GM23338 (cell line): Measurements from ENCODE around the gene LRRD1. TPM values are rescaled to one million over a fixed set of nuclear protein-coding genes. Genes with fewer than 3 reads are reported as not detected.

Experiments
- ATAC-seq: fragments of 200-7000 bp; cut with Tn5 transposase; 3 replicates; pipeline ENCODE4 v1.9.1; 2020
- DNase-seq: peaks from one replicate; pipeline ENCODE4 v3.0.0-alpha.2; 2015; ENCODE audit warnings: low spot score
- H2AFZ ChIP-seq: fragments of 200-600 bp; sonication (generic); 2 replicates; pipeline ENCODE4 v1.8.0; 2016; ENCODE audit warnings: antibody characterized with exemption, mild to moderate bottlenecking, moderate library complexity
- H3F3A ChIP-seq: fragments of 200-600 bp; sonication (generic); replicated peaks from 2 replicates; pipeline ENCODE4 v1.8.0; 2017; ENCODE audit warnings: antibody characterized with exemption, mixed run types, low read depth
- H3K27ac ChIP-seq: fragments of 200-600 bp; sonication (generic); 2 replicates; pipeline ENCODE4 v1.6.1; 2016; ENCODE audit warnings: low read depth
- H3K27me3 ChIP-seq: fragments of 200-600 bp; sonication (generic); 2 replicates; pipeline ENCODE4 v1.8.0; 2016; ENCODE audit warnings: mild to moderate bottlenecking, mixed run types, moderate library complexity; ENCODE audit not compliant: insufficient read depth
- H3K36me3 ChIP-seq: fragments of 200-600 bp; sonication (generic); 2 replicates; pipeline ENCODE4 v1.8.0; 2016; ENCODE audit warnings: mild to moderate bottlenecking; ENCODE audit not compliant: insufficient read depth
- H3K4me1 ChIP-seq: fragments of 200-600 bp; sonication (generic); 2 replicates; pipeline ENCODE4 v1.8.0; 2016; ENCODE audit warnings: mild to moderate bottlenecking, moderate library complexity; ENCODE audit not compliant: insufficient read depth
- H3K4me2 ChIP-seq: fragments of 200-600 bp; sonication (generic); 2 replicates; pipeline ENCODE4 v1.7.1; 2017; ENCODE audit warnings: mixed run types
- H3K4me3 ChIP-seq: fragments of 200-600 bp; sonication (generic); 2 replicates; pipeline ENCODE4 v1.6.1; 2016; ENCODE audit warnings: mixed run types
- H3K79me2 ChIP-seq: fragments of 200-600 bp; sonication (generic); replicated peaks from 2 replicates; pipeline ENCODE4 v1.8.0; 2017; ENCODE audit warnings: mild to moderate bottlenecking; ENCODE audit not compliant: insufficient read depth
- H3K9me2 ChIP-seq: fragments of 200-600 bp; sonication (generic); 2 replicates; pipeline ENCODE4 v1.8.0; 2017; ENCODE audit not compliant: insufficient read depth
- H4K20me1 ChIP-seq: fragments of 200-600 bp; sonication (generic); replicated peaks from 2 replicates; pipeline ENCODE4 v1.8.0; 2017; ENCODE audit warnings: mild to moderate bottlenecking; ENCODE audit not compliant: insufficient read depth
- H3K27ac Mint-ChIP-seq: 2 replicates; pipeline ENCODE4 v1.8.0; 2020; ENCODE audit warnings: inconsistent platforms, mild to moderate bottlenecking, moderate library complexity, mixed read lengths
- H3K27me3 Mint-ChIP-seq: 3 replicates; pipeline ENCODE4 v1.8.0; 2022; ENCODE audit warnings: low read depth, mild to moderate bottlenecking, moderate library complexity, mixed read lengths, inconsistent platforms; ENCODE audit not compliant: insufficient read depth, poor library complexity
- H3K36me3 Mint-ChIP-seq: 3 replicates; pipeline ENCODE4 v1.8.0; 2021; ENCODE audit warnings: low read depth, mild to moderate bottlenecking, inconsistent platforms, moderate library complexity, mixed read lengths
- H3K4me1 Mint-ChIP-seq: 3 replicates; pipeline ENCODE4 v1.8.0; 2020; ENCODE audit warnings: mild to moderate bottlenecking, inconsistent platforms, mixed read lengths
- H3K4me3 Mint-ChIP-seq: 3 replicates; pipeline ENCODE4 v1.8.0; 2021; ENCODE audit warnings: moderate library complexity, mild to moderate bottlenecking, inconsistent platforms, mixed read lengths
- H3K9me3 Mint-ChIP-seq: 3 replicates; pipeline ENCODE4 v1.8.0; 2020; ENCODE audit warnings: moderate library complexity, mild to moderate bottlenecking, inconsistent platforms, mixed read lengths
- CREB1 ChIP-seq: fragments of 250-450 bp; sonication (Bioruptor Pico); IDR thresholded peaks from 2 replicates; pipeline ENCODE4 v1.5.0; 2020; ENCODE audit warnings: low read depth, mild to moderate bottlenecking, moderate library complexity
- EZH2 ChIP-seq: fragments of 200-600 bp; sonication (generic); IDR thresholded peaks from one replicate; pipeline ENCODE4 v1.8.0; 2017; ENCODE audit warnings: antibody characterized with exemption, mild to moderate bottlenecking, low read depth; ENCODE audit not compliant: unreplicated experiment
- EZH2phosphoT487 ChIP-seq: fragments of 200-600 bp; sonication (generic); IDR thresholded peaks from one replicate; pipeline ENCODE4 v1.8.1; 2018; ENCODE audit warnings: antibody characterized with exemption; ENCODE audit not compliant: unreplicated experiment
- NANOG ChIP-seq: IDR thresholded peaks from 2 replicates; pipeline ENCODE4 v1.6.1; 2016; ENCODE audit warnings: antibody characterized with exemption, borderline replicate concordance
- POLR2AphosphoS5 ChIP-seq: IDR thresholded peaks from 2 replicates; pipeline ENCODE4 v1.6.1; 2016; ENCODE audit warnings: antibody characterized with exemption, low read depth
- STAT1 ChIP-seq: IDR thresholded peaks from one replicate; pipeline ENCODE4 v1.6.1; 2016; ENCODE audit warnings: antibody characterized with exemption; ENCODE audit not compliant: unreplicated experiment
- ZNF114 ChIP-seq: fragments of 250-450 bp; sonication (Bioruptor Pico); IDR thresholded peaks from 2 replicates; pipeline ENCODE4 v1.5.0; 2020; ENCODE audit warnings: mild to moderate bottlenecking, moderate library complexity
- polyA plus RNA-seq: library from polyadenylated mRNA; unstranded; fragments of >200 nt; fragmentation: Nextera tagmentation; extraction: Ambion mirVana; gene quantifications from 2 replicates; pipeline ENCODE4 v1.2.1, GENCODE V29; 2016
- total RNA-seq: library from RNA; depleted of rRNA; stranded (reverse); fragments of >200 nt; shearing (Covaris generic); gene quantifications from 2 replicates; pipeline ENCODE4 v1.2.3, GENCODE V29; 2014
- TF ChIP-seq, protein P1 (sequence below): IDR thresholded peaks from 2 replicates; pipeline ENCODE4 v1.6.1; 2016; ENCODE audit warnings: antibody characterized with exemption
- TF ChIP-seq, protein P2 (sequence below): fragments of 250-450 bp; sonication (Bioruptor Pico); IDR thresholded peaks from 2 replicates; pipeline ENCODE4 v1.5.0; 2020; ENCODE audit warnings: mild to moderate bottlenecking, moderate library complexity
- TF ChIP-seq, protein P3 (sequence below): IDR thresholded peaks from one replicate; pipeline ENCODE4 v1.6.1; 2018; ENCODE audit warnings: antibody characterized with exemption; ENCODE audit not compliant: unreplicated experiment

LRRD1 gene
- total and polyA plus RNA-seq, 2 experiments from 2014 or later = 0.11 TPM; not detected in 1

DNA sequence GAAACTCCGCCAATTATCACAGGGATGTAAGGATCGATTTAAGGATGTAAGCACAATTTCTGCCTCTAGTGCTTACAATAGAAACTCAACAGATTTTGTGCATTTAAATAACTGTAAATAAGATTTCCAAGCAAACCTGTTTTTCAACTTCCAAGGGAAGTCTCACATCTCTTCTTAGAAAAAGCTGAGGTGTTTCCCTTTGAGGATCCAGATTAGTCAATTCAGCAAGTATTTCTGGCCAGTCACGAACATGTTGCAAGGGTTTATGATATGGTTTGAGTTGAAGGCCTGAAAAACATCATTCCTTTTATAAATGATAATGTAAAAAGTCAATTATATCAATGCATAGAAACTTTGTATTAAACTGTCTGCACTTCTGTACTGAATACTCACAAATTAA, 42.8 kb upstream of the LRRD1 start:
- ATAC-seq = no peak
- H3K4me2 ChIP-seq = no peak overlapping the region
- no peak overlapping the region for H3K4me3 ChIP-seq
- no peaks in the 10 kb centered on the region for H3K9me2 ChIP-seq
- no peaks in the 10 kb centered on the region for H3F3A ChIP-seq
- Mint-ChIP-seq H3K27ac (no peak overlapping the region), H3K4me1 (no peaks in the 10 kb centered on the region), H3K27me3 (peaks cover 2% of the 10 kb centered on the region), H3K9me3 (no peaks in the 10 kb centered on the region), H3K36me3 (peaks cover 43% of the 10 kb centered on the region), H3K4me3 (no peak overlapping the region)
- H3K27me3 ChIP-seq = no peaks in the 10 kb centered on the region
- no peak for TF ChIP-seq POLR2AphosphoS5
- TF ChIP-seq, protein P1, sequence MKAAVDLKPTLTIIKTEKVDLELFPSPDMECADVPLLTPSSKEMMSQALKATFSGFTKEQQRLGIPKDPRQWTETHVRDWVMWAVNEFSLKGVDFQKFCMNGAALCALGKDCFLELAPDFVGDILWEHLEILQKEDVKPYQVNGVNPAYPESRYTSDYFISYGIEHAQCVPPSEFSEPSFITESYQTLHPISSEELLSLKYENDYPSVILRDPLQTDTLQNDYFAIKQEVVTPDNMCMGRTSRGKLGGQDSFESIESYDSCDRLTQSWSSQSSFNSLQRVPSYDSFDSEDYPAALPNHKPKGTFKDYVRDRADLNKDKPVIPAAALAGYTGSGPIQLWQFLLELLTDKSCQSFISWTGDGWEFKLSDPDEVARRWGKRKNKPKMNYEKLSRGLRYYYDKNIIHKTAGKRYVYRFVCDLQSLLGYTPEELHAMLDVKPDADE = no peak
- TF ChIP-seq CREB1 (CRISPR knock-in tag) = no peak
- TF ChIP-seq, protein P2, sequence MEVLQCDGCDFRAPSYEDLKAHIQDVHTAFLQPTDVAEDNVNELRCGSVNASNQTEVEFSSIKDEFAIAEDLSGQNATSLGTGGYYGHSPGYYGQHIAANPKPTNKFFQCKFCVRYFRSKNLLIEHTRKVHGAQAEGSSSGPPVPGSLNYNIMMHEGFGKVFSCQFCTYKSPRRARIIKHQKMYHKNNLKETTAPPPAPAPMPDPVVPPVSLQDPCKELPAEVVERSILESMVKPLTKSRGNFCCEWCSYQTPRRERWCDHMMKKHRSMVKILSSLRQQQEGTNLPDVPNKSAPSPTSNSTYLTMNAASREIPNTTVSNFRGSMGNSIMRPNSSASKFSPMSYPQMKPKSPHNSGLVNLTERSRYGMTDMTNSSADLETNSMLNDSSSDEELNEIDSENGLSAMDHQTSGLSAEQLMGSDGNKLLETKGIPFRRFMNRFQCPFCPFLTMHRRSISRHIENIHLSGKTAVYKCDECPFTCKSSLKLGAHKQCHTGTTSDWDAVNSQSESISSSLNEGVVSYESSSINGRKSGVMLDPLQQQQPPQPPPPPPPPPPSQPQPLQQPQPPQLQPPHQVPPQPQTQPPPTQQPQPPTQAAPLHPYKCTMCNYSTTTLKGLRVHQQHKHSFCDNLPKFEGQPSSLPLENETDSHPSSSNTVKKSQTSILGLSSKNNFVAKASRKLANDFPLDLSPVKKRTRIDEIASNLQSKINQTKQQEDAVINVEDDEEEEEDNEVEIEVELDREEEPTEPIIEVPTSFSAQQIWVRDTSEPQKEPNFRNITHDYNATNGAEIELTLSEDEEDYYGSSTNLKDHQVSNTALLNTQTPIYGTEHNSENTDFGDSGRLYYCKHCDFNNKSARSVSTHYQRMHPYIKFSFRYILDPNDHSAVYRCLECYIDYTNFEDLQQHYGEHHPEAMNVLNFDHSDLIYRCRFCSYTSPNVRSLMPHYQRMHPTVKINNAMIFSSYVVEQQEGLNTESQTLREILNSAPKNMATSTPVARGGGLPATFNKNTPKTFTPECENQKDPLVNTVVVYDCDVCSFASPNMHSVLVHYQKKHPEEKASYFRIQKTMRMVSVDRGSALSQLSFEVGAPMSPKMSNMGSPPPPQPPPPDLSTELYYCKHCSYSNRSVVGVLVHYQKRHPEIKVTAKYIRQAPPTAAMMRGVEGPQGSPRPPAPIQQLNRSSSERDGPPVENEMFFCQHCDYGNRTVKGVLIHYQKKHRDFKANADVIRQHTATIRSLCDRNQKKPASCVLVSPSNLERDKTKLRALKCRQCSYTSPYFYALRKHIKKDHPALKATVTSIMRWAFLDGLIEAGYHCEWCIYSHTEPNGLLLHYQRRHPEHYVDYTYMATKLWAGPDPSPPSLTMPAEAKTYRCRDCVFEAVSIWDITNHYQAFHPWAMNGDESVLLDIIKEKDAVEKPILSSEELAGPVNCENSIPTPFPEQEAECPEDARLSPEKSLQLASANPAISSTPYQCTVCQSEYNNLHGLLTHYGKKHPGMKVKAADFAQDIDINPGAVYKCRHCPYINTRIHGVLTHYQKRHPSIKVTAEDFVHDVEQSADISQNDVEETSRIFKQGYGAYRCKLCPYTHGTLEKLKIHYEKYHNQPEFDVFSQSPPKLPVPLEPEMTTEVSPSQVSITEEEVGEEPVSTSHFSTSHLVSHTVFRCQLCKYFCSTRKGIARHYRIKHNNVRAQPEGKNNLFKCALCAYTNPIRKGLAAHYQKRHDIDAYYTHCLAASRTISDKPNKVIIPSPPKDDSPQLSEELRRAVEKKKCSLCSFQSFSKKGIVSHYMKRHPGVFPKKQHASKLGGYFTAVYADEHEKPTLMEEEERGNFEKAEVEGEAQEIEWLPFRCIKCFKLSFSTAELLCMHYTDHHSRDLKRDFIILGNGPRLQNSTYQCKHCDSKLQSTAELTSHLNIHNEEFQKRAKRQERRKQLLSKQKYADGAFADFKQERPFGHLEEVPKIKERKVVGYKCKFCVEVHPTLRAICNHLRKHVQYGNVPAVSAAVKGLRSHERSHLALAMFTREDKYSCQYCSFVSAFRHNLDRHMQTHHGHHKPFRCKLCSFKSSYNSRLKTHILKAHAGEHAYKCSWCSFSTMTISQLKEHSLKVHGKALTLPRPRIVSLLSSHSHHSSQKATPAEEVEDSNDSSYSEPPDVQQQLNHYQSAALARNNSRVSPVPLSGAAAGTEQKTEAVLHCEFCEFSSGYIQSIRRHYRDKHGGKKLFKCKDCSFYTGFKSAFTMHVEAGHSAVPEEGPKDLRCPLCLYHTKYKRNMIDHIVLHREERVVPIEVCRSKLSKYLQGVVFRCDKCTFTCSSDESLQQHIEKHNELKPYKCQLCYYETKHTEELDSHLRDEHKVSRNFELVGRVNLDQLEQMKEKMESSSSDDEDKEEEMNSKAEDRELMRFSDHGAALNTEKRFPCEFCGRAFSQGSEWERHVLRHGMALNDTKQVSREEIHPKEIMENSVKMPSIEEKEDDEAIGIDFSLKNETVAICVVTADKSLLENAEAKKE (CRISPR knock-in tag) = no peak
- TF ChIP-seq NANOG = no peak
- no peak for TF ChIP-seq EZH2phosphoT487
- no peak for TF ChIP-seq EZH2
- TF ChIP-seq, protein P3, sequence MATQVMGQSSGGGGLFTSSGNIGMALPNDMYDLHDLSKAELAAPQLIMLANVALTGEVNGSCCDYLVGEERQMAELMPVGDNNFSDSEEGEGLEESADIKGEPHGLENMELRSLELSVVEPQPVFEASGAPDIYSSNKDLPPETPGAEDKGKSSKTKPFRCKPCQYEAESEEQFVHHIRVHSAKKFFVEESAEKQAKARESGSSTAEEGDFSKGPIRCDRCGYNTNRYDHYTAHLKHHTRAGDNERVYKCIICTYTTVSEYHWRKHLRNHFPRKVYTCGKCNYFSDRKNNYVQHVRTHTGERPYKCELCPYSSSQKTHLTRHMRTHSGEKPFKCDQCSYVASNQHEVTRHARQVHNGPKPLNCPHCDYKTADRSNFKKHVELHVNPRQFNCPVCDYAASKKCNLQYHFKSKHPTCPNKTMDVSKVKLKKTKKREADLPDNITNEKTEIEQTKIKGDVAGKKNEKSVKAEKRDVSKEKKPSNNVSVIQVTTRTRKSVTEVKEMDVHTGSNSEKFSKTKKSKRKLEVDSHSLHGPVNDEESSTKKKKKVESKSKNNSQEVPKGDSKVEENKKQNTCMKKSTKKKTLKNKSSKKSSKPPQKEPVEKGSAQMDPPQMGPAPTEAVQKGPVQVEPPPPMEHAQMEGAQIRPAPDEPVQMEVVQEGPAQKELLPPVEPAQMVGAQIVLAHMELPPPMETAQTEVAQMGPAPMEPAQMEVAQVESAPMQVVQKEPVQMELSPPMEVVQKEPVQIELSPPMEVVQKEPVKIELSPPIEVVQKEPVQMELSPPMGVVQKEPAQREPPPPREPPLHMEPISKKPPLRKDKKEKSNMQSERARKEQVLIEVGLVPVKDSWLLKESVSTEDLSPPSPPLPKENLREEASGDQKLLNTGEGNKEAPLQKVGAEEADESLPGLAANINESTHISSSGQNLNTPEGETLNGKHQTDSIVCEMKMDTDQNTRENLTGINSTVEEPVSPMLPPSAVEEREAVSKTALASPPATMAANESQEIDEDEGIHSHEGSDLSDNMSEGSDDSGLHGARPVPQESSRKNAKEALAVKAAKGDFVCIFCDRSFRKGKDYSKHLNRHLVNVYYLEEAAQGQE = no peak
- TF ChIP-seq STAT1 = no peak
- TF ChIP-seq ZNF114 (CRISPR knock-in tag) = no peak
- no peak overlapping the region for H2AFZ ChIP-seq
- no peak overlapping the region for H3K27ac ChIP-seq
- H3K79me2 ChIP-seq = no peaks in the 10 kb centered on the region
- H3K4me1 ChIP-seq = no peaks in the 10 kb centered on the region
- no peak for DNase-seq
- peaks cover 45% of the 10 kb centered on the region for H3K36me3 ChIP-seq
- no peaks in the 10 kb centered on the region for H4K20me1 ChIP-seq
